Tibial artery (tissue), 4 donors: ENCODE data around the gene BRCA1.
A peak's percentile ranks its signal among the peaks of the same experiment; 100 is the strongest.

Experiments
- DNase-seq, 2 donors: peaks; one replicate each; pipeline ENCODE4 v3.0.0-alpha.2; 2019
- H3K27ac ChIP-seq, 2 donors: fragments of 200-600 bp; sonication (generic) in 1 of 2; 1 replicate in 1 of 2; 2 replicates in 1 of 2; pipeline ENCODE4 v1.5.1; 2018 to 2019; ENCODE audit warnings: mild to moderate bottlenecking in 1 of 2
- H3K27me3 ChIP-seq, 2 donors: fragments of 200-600 bp; sonication (generic) in 1 of 2; one replicate each; pipeline versions ENCODE4 v1.5.1 to v1.6.0; 2016 to 2019
- H3K36me3 ChIP-seq, 3 donors: fragments of 200-600 bp; sonication (generic) in 2 of 3; one replicate each; pipeline ENCODE4 v1.5.1; 2016 to 2019; ENCODE audit warnings: mild to moderate bottlenecking in 2 of 3
- H3K4me1 ChIP-seq, 4 donors: fragments of 200-600 bp; sonication (generic) in 2 of 4; 1 replicate in 3 of 4; 2 replicates in 1 of 4; pipeline ENCODE4 v1.5.1; 2016 to 2019
- H3K4me3 ChIP-seq, 2 donors: fragments of 200-600 bp; sonication (generic) in 1 of 2; 1 replicate in 1 of 2; 2 replicates in 1 of 2; pipeline ENCODE4 v1.5.1; 2018 to 2019; ENCODE audit warnings: mild to moderate bottlenecking in 2 of 2
- H3K9me3 ChIP-seq, 3 donors: fragments of 200-600 bp; sonication (generic) in 1 of 3; one replicate each; pipeline ENCODE4 v1.5.1; 2016 to 2019
- intact Hi-C: fragments of 100-400 bp; cut with DNase I; formaldehyde crosslinking; loops from one replicate; pipeline ENCODE4 v1.15.0; 2023; ENCODE audit warnings: low total_unique reads
- TF ChIP-seq, protein P1 (sequence below), 2 experiments: fragments of 200-600 bp in 1 of 2; fragments of 450-650 bp in 1 of 2; IDR thresholded peaks; one replicate each; pipeline ENCODE4 v1.5.1; 2017 to 2019; ENCODE audit warnings: antibody characterized with exemption in 2 of 2, mild to moderate bottlenecking in 1 of 2, moderate library complexity in 1 of 2

The BRCA1 gene

DNA sequence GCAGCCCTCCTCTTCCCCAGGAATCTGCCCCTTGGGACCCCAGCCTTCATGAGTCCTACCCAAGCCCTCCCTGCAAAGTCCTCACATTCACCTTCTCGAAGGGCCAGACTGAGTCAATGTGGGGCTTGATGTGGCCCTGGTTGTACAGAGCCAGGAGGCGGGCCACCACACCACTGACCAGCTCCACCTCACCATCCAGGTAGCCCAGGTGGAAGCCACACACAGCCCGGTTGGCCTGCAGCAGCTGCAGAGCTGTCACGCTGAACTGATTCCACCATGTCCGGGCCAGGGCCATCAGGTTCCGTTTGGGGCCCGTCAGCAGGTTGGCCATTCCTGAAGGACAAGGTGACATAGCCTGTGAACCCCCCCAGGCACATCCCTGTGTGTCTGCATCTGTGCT is 108.9 kb downstream of the BRCA1 start:
- no peaks in the 10 kb centered on the region for H3K27me3 ChIP-seq
- intact Hi-C loops: loop anchor here (5.0 kb wide), 2 partner anchors 111 to 321 kb away; partner anchors contain the start of gene BRCA1
- no peak overlapping the region for H3K27ac ChIP-seq
- TF ChIP-seq, protein P1, sequence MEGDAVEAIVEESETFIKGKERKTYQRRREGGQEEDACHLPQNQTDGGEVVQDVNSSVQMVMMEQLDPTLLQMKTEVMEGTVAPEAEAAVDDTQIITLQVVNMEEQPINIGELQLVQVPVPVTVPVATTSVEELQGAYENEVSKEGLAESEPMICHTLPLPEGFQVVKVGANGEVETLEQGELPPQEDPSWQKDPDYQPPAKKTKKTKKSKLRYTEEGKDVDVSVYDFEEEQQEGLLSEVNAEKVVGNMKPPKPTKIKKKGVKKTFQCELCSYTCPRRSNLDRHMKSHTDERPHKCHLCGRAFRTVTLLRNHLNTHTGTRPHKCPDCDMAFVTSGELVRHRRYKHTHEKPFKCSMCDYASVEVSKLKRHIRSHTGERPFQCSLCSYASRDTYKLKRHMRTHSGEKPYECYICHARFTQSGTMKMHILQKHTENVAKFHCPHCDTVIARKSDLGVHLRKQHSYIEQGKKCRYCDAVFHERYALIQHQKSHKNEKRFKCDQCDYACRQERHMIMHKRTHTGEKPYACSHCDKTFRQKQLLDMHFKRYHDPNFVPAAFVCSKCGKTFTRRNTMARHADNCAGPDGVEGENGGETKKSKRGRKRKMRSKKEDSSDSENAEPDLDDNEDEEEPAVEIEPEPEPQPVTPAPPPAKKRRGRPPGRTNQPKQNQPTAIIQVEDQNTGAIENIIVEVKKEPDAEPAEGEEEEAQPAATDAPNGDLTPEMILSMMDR (IDR thresholded peaks at IDR 0.05): no peak
- no peak for DNase-seq
- H3K4me3 ChIP-seq: no peak overlapping the region
- H3K4me1 ChIP-seq: peaks cover 0 to 25% (median 16%) of the 10 kb centered on the region in 4 donors
- H3K9me3 ChIP-seq: no peaks in the 10 kb centered on the region
- peaks cover 9 to 65% (median 43%) of the 10 kb centered on the region in 3 donors for H3K36me3 ChIP-seq

- peaks cover 9 to 65% (median 43%) of the 10 kb centered on the region in 3 donors for H3K36me3 ChIP-seq
- intact Hi-C loops: loop anchor here (5.0 kb wide), 2 partner anchors 112 to 322 kb away; partner anchors contain the start of gene BRCA1
- no peak overlapping the region for H3K4me3 ChIP-seq
- TF ChIP-seq, protein P1 (IDR thresholded peaks at IDR 0.05): no peak
- H3K9me3 ChIP-seq: no peaks in the 10 kb centered on the region
- DNase-seq: peak; percentile 56 to 76
- peaks cover 0 to 20% (median 14%) of the 10 kb centered on the region in 4 donors for H3K4me1 ChIP-seq
- no peaks in the 10 kb centered on the region for H3K27me3 ChIP-seq
- H3K27ac ChIP-seq: peak overlapping the region in 1 of 2 donors; percentile 33
Observed at GRCh38 chr17:43015579-43015978, 109.6 kb downstream of the BRCA1 start.

DNA sequence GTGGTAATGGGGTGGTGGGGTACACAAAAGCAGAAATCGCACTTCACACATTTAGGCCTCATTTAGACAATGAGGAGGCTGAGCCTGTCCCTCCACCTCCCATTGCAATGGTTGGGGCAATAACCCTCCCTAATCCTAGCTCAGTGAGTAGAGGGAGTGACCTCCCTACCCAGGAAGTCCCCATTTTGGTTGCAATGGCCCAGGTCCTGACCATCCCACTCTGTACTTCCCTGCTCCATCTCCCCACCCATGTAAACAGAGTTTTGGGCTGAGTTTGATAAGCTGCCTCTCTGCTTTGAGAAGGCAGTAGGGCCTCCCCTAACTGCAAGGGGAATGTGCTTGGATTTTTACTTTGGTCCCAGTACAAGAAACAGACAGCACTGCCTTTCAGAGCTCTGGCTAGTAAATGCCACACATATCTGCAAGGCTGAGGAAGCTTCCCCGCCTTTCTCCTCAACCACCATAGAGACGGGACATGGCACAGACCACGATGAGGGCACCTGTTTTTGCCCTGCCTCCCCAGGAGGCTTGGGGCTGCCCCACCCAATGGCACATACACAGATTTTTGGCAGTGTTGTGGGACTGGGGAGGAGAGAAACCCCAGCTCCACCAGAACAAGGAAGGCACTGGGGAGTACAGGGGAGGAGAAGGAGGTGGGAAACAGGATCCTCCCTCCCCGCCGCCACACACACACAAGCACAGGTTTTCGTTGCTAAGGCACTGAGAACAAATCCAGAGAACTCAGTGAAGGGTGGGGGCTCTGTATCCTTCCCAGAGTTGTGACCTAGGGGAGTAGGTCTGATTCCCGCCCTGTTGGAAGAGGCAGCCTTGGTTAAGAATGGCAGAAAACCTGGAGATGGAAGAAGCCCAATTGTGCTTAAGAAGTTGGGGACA is 110.3 kb downstream of the BRCA1 start:
- H3K4me3 ChIP-seq: no peak overlapping the region
- H3K27me3 ChIP-seq: no peaks in the 10 kb centered on the region
- peak overlapping the region; percentile 33 for H3K27ac ChIP-seq
- H3K4me1 ChIP-seq: peaks cover 0 to 14% (median 7%) of the 10 kb centered on the region in 4 donors
- intact Hi-C loops: loop anchor here (5.0 kb wide), 2 partner anchors 112 to 322 kb away; partner anchors contain the start of gene BRCA1
- H3K9me3 ChIP-seq: no peaks in the 10 kb centered on the region
- H3K36me3 ChIP-seq: peaks cover 9 to 65% (median 43%) of the 10 kb centered on the region in 3 donors
- TF ChIP-seq, protein P1 (IDR thresholded peaks at IDR 0.05): no peak
- no peak for DNase-seq

- DNase-seq: no peak
- Histone ChIP-seq H3K4me3 (no peak overlapping the region), H3K36me3 (peaks cover 9 to 65% (median 43%) of the 10 kb centered on the region in 3 donors), H3K27ac (peak overlapping the region in 1 of 2 donors; percentile 33), H3K4me1 (peaks cover 0 to 7% (median under 1%) of the 10 kb centered on the region in 4 donors), H3K27me3 (no peaks in the 10 kb centered on the region), H3K9me3 (no peaks in the 10 kb centered on the region)
- TF ChIP-seq, protein P1 (IDR thresholded peaks at IDR 0.05): no peak
- intact Hi-C loops: no loop called here
Observed at GRCh38 chr17:43014020-43014648, 111.0 kb downstream of the BRCA1 start.

GRCh38 chr17:43013296-43013695 is 111.9 kb downstream of the BRCA1 start:
- peaks cover 9 to 59% (median 40%) of the 10 kb centered on the region in 3 donors for H3K36me3 ChIP-seq
- TF ChIP-seq, protein P1 (IDR thresholded peaks at IDR 0.05): no peak
- H3K4me1 ChIP-seq: peaks cover 0 to 7% (median 0%) of the 10 kb centered on the region in 4 donors
- H3K9me3 ChIP-seq: no peaks in the 10 kb centered on the region
- no peaks in the 10 kb centered on the region for H3K27me3 ChIP-seq
- intact Hi-C loops: no loop called here
- H3K27ac ChIP-seq: no peak overlapping the region
- DNase-seq: no peak
- H3K4me3 ChIP-seq: no peak overlapping the region
